LoVo (cell line): ENCODE data around the gene CD99L2.
"Not testable (repeated sequence)": the region's sequence is repeated elsewhere in the genome, so short reads cannot be mapped to it uniquely, and the experiment has no call there.

Experiments used
- DNase-seq: peaks from one replicate; pipeline ENCODE4 v3.0.0-alpha.2; 2016; ENCODE audit warnings: low spot score

The CD99L2 gene

DNA sequence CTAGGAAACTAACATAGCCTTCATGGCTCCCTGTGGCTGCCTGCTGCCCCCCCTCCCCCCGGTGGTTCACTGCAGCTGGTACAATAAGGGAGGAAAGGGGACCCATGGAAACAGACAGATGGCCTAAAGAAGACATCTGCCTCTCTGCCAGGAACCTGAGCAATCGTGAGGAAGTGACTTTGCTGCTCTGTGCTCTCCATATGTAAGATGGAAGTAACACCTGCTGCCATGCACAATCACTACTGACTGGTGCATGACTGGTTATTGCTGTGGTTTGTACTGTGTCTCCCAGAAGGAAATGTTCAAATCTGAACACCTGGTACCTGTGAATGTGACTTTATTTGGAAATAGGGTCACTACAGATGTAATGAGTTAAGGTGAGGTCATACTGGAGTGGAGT lies 43.6 kb downstream of the CD99L2 start:
- DNase-seq, result no peak

DNA sequence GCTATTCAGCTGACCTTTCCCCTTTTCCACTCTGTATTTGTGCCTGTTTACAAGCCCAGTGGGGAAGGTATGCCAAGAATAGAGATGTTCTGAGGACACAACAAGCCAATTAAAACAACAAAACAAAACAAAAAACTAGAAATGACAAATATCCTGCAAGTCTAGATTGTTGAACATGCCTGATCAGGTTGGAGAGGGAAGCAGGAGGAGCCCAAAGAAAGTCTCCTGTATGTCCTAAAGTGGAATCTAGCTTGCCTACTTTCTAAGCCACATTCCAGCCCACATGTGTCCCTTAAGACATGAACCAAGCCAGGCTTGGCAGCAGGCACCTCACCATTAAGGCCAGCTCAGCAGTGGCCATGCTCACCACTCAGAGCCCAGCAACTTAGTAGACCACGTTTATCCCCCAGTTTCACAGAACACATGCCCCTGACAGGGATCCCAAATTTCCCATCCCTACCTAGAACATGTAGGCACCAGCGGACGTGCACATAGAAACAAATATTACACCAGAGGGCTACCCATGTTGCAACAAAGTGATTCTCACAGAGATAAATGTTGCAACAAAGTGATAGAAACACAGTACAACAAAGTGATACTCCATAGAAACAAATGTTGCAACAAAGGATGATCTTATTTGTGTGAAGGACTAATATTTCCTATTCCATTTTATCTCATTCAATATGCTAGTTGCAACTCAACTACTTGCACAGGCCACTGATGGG lies 48.3 kb downstream of the CD99L2 start:
- DNase-seq, result no peak

DNA sequence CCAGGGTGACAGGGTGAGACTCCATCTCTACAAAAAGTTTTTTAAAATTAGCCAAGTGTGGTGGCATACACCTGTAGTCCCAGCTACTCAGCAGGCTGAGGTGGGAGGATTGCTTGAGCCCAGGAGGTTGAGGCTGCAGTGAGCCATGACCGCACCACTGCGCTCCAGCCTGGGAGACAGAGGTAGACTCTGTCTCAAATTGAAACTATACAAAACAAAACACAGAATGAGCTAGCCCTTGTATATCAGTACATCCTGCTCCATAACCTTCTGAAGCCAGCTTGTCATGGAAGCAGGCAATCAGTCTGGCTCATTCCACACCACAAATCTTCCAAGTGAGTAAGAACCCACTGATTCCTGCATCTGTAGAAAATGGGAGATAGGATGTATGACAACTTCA lies 49.0 kb downstream of the CD99L2 start:
- no peak for DNase-seq

DNA sequence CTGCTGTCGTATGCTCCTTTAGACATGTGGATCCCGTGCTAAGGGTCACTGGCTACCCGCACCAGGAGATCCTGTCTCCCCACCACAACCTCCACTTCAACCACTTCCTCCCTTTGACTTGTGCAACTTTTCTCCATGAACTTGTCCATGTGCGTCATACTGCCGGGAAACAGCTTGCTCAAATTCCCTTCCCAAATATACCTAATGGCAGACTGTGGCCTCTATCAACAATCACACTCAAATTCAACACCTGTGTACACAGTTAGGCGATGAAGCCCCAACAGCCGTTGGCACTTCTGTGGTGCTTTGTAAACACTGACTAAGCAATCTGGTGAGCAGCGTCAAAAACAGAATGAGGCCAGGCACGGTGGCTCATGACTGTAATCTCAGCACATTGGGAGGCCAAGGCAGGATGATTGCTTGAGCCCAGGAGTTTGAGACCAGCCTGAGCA lies 49.5 kb downstream of the CD99L2 start:
- DNase-seq, result no peak

DNA sequence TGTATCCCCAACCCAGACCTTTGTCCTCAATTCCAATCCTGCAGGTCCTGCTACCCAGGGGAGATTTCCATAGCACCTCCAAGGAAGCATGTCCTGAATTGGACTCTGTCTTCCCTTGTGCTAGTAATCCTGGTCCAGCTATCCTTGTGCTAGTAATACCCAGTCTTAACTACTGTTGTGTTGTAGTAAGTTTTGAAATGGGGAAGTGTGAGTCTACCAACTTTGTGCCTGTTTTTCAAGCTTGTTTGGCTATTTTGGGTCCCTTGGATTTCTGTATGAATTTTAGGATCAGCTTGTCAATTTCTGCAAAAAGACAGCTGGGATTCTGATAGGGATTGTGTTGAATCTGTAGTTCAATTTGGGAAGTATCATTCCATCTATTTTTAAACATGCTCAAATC lies 51.4 kb downstream of the CD99L2 start:
- no peak for DNase-seq

DNA sequence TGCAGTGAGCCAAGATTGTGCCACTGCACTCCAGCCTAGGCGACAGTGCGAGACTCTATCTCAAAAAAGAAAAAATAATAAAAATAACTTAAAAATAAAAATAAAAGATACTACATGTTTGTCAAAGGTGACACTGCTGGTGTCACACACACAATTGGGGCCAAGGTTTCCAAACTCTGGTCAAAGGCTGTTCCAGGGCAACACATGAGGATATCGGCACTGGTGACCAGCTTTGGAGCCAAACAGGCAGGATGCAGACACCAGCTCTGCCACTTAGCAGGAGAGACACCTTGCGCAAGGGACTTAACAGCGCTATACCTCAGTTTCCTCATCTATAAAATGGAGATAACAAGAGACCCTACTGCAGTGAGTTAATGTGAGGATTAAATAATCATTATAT lies 52.3 kb downstream of the CD99L2 start:
- no peak for DNase-seq

DNA sequence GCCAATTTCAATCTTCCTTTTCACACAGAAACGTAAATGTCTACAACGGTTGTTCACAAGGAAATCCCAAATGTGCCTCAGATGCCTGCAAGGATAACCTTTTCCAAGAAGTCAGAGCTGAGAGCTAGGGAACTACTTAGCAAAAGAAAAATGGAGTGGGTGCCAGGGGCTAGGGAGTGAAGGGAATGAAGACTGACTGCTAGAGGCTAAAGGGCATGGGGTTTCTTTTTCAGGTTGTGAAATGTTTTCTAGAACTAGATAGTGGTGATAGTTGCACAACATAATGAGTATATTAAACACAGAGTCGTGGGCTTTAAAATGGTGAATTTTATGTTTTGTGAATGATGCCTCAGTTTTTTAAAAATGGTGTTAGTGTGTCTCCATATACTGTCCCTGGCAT lies 53.4 kb downstream of the CD99L2 start:
- no peak for DNase-seq

DNA sequence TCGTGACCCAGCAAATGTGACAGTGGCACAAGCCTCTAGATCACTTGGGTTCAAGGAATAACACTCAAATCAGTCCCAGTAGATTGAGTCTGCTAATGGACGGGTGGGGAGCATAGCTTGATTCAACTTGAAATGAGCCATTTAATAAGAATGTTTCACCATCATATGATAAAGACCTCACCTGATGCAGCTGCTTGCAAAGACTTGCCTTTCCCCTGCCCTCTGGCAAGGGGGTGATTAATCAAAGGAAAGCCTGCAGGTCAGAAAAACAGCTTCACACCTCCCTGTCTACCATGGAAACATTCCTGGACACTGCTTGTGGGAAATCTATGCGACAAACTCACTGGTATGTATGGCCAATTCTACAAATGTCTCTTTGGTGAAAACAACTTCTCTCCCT lies 54.5 kb downstream of the CD99L2 start:
- DNase-seq, result no peak

DNA sequence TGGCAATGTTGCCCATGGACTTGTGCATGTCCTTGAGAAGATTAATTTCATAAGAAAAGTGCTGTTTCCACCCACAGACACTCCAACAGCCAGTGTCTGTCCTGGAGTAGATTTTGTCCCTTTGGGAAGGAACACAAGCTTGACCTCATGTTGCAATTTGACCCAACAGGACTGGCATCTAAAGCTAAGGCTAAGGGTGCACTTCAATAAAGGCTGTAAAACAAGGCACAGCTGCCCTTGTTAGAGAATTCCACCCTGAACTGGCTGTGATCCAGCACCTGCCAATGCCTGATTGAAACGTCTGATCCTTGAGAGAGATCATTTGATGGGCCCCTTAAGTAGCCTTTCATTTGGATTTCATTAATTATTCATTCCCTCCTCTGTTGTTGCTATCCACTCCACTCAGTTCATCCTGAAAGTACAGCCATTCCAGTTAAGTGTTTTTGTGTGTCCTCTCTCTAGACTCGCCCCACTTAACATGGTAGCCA lies 56.2 kb downstream of the CD99L2 start:
- DNase-seq, result no peak

DNA sequence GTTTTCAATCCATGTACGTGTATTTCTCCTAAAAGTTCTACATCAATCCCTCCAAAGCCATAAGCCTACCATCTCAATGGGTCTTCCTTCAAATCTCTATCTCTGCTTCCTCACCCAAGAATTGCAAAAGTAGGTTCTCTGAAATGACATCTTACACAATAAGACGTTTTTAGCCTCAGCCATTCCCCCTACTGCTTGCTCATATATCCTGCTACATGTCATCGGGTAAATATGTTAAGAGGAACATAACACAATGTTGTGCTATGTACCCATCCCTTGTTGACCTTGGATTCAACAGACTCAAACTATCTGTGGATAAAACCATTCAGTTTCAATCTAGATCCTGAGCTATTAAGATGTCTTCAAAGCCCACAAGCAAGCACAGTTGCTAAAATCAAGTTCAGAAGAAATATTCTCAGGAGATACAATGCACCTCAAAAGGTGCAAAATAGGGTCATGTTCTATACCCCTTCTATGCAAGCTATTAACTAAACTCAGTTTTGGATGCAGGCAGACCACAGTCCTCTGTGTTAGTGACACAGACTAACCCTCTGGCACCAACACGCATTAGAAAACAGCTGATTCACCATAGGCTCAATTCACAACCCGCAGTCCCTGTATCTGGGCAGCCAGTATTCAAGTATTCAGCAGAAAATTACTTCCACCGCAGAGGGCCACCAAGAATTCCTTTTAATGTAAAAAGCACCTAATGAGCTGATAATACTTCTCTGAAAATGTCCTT lies 56.8 kb downstream of the CD99L2 start:
- DNase-seq, result no peak

DNA sequence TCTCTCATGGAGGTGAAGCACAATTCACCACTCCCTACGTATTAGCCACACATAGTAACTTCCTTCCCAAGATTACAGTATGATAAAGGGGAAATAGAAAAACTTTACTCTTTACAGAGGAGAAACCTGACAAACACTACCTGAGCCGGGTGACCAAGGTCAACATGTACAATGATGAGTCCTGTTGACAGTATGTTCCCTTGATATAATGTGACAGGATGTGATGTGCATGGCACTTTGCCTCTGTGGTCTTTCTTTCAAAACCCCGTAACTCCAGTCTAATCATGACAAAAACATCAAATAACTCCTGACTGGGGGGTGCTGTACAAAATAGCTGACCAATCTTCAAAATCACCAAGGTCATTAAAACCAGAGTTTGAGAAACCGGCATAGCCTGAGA lies 60.6 kb downstream of the CD99L2 start:
- DNase-seq, result no peak

DNA sequence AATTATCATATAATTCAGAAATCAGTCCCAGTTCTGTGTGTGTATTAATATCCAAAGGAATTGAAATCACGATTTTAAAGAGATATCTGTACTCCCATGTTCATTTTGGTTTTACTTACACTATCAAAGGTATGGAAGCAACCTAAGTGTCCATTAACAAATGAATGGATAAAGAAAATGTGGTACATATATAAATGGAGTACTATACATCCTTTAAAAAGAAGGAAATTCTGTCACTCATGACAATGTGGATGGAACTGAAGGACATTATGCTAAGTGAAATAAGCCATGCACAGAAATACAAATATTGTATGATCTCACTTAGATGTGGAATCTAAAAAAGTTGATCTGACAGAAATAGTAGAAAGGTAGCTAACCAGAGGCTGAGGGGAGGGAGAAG lies 63.8 kb downstream of the CD99L2 start:
- no peak for DNase-seq

DNA sequence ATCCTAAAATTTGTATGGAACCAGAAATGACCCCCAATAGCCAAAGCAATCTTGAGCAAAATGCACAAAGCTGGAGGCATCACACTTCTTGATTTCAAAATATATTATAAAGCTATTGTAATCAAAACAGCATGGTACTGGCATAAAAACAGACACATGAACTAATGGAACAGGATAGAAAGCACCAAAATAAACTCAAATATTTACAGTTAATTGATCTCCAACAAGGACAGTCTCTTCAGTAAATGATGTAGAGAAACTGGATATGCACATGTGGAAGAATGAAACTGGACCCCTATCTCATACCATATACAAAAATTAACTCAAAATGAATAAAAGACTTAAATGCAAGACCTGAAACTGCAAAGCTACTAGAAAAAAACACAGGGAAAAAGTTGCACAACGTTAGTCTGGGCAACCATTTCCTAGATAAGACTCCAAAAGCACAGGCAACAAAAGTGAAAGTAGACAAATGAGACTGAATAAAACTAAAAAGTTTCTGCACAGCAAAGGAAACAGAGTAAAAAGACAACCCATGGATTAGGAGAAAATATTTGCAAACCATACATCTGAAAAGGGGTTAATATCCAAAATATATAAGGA lies 64.9 kb downstream of the CD99L2 start:
- DNase-seq, result no peak

DNA sequence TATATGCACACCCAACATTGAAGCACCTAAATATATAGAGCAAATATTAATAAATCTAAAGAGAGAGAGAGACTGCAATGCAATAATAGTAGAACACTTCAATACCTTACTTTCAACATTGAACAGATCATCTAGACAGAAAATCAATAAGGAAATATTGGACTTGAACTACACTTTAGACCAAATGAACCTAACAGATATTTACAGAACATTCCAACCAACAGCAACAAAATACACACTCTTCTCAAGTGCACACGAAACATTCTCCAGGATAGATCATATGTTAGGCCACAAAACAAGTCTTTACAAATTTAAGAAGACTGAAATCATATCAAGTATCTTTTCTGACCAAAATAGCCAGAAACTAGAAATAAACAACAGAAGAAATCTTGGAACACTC lies 66.6 kb downstream of the CD99L2 start:
- DNase-seq, result no peak

DNA sequence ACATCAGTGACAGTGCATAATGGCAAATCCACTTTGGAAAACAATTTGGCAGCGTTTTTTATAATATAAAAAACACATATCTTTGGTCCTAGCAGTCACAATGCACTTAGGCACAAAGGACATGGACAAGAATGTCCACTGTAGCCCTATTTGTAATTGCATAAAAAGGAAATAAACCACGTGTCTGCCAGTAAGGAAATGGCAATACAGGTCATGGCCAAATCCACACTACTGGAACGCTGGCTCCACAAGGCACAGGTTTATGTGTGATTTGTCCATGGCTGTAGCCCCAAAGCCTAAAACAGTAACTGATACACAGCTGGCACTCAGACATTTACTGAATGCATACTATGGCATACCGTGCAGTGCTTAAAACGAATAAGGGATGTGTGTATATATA lies 69.7 kb downstream of the CD99L2 start:
- no peak for DNase-seq

DNA sequence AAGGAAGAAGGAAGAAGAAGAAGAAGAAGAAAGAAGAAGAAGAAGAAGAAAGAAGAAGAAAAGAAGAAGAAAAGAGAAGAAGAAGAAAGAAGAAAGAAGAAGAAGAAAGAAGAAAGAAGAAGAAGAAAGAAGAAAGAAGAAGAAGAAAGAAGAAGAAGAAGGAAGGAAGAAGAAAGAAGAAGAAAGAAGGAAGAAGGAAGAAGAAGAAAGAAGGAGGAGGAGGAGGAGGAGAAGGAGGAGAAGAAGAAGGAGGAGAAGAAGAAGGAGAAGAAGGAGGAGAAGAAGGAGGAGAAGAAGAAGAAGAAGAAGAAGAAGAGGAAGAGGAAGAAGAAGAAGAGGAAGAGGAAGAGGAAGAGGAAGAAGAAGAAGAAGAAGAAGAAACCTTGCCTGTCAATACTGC lies 74.1 kb downstream of the CD99L2 start:
- DNase-seq, result not testable (repeated sequence)

DNA sequence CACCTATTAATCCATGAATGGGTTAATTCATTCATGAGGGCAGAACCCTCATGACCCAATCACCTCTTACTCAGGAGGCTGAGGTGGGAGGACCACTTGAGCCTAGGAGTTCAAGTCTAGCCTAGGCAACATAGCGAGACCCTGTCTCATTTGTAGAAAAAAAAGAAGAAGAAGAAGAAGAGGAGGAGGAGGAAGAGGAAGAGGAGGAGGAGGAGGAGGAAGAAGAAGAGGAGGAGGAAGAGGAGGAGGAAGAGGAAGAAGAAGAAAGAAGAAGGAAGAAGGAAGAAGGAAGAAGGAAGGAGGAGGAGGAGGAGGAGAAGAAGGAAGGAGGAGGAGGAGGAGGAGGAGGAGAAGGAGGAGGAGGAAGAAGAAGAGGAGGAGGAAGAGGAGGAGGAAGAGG lies 74.6 kb downstream of the CD99L2 start:
- DNase-seq, result not testable (repeated sequence)

DNA sequence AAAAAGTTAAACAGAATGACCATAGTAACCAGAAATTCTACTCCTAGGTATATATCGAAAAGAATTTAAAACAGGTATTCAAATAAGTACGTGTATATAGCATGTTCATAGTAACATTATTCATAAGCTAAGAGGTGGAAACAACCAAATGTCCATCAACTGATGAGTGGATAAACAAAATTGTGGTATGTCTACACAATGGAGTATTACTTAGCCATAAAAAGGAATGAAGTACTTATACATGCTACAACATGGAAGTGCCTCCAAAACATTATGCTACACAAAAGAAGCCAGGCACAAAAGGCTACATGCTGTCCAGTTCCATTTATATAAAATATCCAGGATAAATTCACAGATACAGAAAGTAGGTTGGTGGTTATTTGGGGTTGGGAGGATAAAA lies 76.5 kb downstream of the CD99L2 start:
- no peak for DNase-seq

DNA sequence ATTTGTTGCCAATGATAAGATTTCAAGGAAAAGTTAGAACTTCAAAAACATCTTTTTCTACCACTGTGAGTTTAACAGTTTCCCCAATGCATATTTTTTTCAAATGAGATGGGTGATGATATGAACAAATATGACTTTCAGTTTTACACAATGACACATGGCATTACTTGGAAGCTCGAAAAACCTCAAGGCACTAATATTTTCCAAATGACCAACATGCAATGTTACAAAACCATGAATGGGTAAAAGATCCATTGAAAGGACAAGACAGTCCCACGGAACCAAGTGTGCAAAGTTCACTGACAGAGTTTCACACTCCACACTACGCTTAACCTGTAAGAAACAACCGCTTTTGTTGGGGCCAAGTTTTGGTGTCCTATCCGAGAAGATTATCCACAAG lies 84.5 kb downstream of the CD99L2 start:
- no peak for DNase-seq

DNA sequence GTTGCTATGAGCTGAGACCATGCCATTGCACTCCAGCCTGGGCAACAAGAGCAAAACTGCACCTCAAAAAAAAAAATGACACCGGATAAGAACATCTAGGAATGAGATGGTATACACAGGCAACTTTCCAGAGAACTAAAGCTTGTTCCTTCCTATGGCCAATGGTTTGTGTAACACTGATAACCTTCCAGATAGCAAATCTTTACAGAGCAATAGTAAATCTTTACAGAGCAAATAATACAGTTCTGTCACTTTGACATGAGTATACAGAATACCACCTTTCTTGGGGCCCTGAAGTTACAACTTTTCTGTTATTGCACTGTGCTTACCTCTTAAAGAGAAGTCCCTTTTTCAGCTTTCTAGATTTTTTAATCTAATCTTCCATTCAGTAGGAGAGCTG lies 91.6 kb downstream of the CD99L2 start:
- no peak for DNase-seq

DNA sequence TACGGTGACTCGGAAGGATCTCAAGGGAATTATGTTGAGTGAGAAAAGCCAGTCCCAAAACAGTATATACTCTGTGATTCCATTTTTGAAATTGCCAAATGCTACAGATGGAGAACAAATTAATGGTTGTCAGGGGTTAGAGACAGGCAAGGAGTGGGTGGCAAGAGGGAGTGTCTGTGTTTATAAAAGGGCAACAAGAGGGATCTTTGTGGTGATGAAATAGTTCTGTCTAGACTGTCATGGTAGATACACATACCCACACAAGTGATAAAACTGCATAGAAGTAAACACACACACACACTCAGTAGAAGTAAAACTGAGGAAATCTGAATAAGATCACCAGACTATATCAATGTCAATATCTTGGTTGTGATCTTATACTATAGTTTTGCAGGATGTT lies 92.7 kb downstream of the CD99L2 start:
- no peak for DNase-seq

DNA sequence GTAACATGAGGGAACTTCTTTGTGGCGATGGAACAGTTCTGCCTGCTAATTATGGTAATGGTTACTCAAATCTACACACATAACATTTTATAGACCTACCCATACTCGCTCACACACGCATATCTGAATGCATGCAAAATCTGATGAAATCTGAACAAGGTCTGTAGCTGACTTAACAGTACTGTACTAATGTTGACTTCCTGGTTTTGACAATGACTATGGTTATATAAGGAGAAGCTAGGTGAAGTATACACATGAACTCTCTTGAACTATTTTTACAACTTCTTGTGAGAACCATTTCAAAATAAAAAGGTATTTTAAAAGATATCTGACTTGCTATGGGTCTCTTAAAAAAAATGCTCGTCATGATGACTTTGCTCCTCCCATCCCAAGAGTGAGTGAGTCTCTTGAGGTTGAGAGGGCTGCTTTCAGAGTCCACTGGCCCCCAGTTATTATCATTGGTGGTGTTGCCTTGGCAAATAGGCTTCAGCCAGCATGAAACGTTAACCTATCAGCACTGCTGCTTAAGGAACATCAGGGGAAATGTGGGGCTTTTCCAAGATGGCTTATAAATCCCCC lies 105.4 kb downstream of the CD99L2 start:
- no peak for DNase-seq

DNA sequence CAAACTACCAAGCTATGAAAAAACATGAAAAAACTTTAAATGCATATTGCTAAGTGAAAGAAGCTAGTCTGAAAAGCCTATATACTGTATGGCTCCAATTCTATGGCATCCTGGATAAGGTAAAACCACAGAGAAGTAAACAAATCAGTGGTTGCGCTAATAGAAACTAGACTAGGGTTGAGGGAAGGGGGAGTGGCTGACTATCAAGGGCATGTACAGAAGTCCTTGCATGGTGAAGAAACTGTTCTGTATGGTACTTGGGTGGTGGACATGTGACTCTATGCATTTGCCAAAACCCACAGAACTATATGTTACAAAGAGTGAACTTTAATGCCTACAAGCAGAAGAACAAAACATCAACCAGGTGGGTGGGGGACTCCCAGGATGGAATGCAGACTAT lies 108.4 kb downstream of the CD99L2 start:
- DNase-seq, result no peak
